ENCODE measurements around the gene ARHGDIA.

Gene ARHGDIA

GRCh38 chr17:81865358-81865732 is 5.8 kb downstream of the ARHGDIA start:
- Histone ChIP-seq H3K4me3 (ENCODE audit: insufficient read depth in 1 of 2, low read depth in 1 of 2, low read length in 2 of 2) (no peak overlapping the region), H3K36me3 (ENCODE audit: control insufficient read depth in 1 of 2, insufficient read depth in 2 of 2, low read depth in 1 of 2, low read length in 2 of 2) (peaks cover 41 to 64% of the 10 kb centered on the region in 2 experiments), H3K27me3 (ENCODE audit: control insufficient read depth in 1 of 2, insufficient read depth in 1 of 2, low read length in 2 of 2) (no peaks in the 10 kb centered on the region), H2BK5ac (ENCODE audit: low read depth, low read length, poor library complexity, severe bottlenecking) (no peak overlapping the region), H3K4ac (ENCODE audit: low read depth in 1 of 2, low read length in 2 of 2) (no peak overlapping the region), H3K4me2 (ENCODE audit: low read length, poor library complexity, severe bottlenecking) (no peak overlapping the region), H3K9ac (ENCODE audit: low read length) (no peak overlapping the region), H2BK15ac (ENCODE audit: low read depth, poor library complexity, severe bottlenecking) (no peak overlapping the region), H2AK5ac (ENCODE audit: low read length, severe bottlenecking) (no peak overlapping the region), H2BK12ac (ENCODE audit: low read length in 2 of 2) (no peak overlapping the region), H3K18ac (ENCODE audit: low read depth in 1 of 2, low read length in 2 of 2) (no peak overlapping the region), H3K4me1 (ENCODE audit: control insufficient read depth, insufficient read depth, low read depth, low read length) (peaks cover 63% of the 10 kb centered on the region), H3K79me1 (replicated peaks; ENCODE audit: low read length, poor library complexity, severe bottlenecking) (peaks cover 10% of the 10 kb centered on the region), H3K9me3 (ENCODE audit: control insufficient read depth, low read length) (no peaks in the 10 kb centered on the region), H3K14ac (ENCODE audit: low read length in 2 of 2) (no peak overlapping the region), H3K23ac (ENCODE audit: low read length in 2 of 2) (no peak overlapping the region), H3K27ac (ENCODE audit: low read length, poor library complexity, severe bottlenecking) (no peak overlapping the region), H4K8ac (ENCODE audit: low read length) (peak overlapping the region; percentile 62), H2BK120ac (ENCODE audit: low read depth, low read length) (no peak overlapping the region), H4K91ac (ENCODE audit: low read length) (no peak overlapping the region), H2AFZ (ENCODE audit: low read depth, low read length) (no peak overlapping the region)
- DNase-seq, result no peak
- WGBS, result over 99% methylated on average over 8 of the region's 8 CpGs

GRCh38 chr17:81863833-81864768 is 7.0 kb downstream of the ARHGDIA start:
- Histone ChIP-seq H3K79me1 (replicated peaks; ENCODE audit: low read length, poor library complexity, severe bottlenecking) (peaks cover 10% of the 10 kb centered on the region), H3K4me2 (ENCODE audit: low read length, poor library complexity, severe bottlenecking) (no peak overlapping the region), H3K4ac (ENCODE audit: low read depth in 1 of 2, low read length in 2 of 2) (no peak overlapping the region), H3K14ac (ENCODE audit: low read length in 2 of 2) (no peak overlapping the region), H3K27me3 (ENCODE audit: control insufficient read depth in 1 of 2, insufficient read depth in 1 of 2, low read length in 2 of 2) (no peaks in the 10 kb centered on the region), H3K23ac (ENCODE audit: low read length in 2 of 2) (peak overlapping the region in 1 of 2 experiments; percentile 47), H2BK15ac (ENCODE audit: low read depth, poor library complexity, severe bottlenecking) (peak overlapping the region; percentile 52), H2BK5ac (ENCODE audit: low read depth, low read length, poor library complexity, severe bottlenecking) (no peak overlapping the region), H3K4me1 (ENCODE audit: control insufficient read depth, insufficient read depth, low read depth, low read length) (peaks cover 56% of the 10 kb centered on the region), H4K91ac (ENCODE audit: low read length) (no peak overlapping the region), H2AFZ (ENCODE audit: low read depth, low read length) (no peak overlapping the region), H3K27ac (ENCODE audit: low read length, poor library complexity, severe bottlenecking) (no peak overlapping the region), H3K36me3 (ENCODE audit: control insufficient read depth in 1 of 2, insufficient read depth in 2 of 2, low read depth in 1 of 2, low read length in 2 of 2) (peaks cover 36 to 56% of the 10 kb centered on the region in 2 experiments), H2BK12ac (ENCODE audit: low read length in 2 of 2) (no peak overlapping the region), H2AK5ac (ENCODE audit: low read length, severe bottlenecking) (no peak overlapping the region), H3K4me3 (ENCODE audit: insufficient read depth in 1 of 2, low read depth in 1 of 2, low read length in 2 of 2) (no peak overlapping the region), H3K18ac (ENCODE audit: low read depth in 1 of 2, low read length in 2 of 2) (no peak overlapping the region), H3K9me3 (ENCODE audit: control insufficient read depth, low read length) (no peaks in the 10 kb centered on the region), H3K9ac (ENCODE audit: low read length) (peak overlapping the region; percentile 32), H4K8ac (ENCODE audit: low read length) (no peak overlapping the region), H2BK120ac (ENCODE audit: low read depth, low read length) (no peak overlapping the region)
- 96% methylated on average over 9 of the region's 9 CpGs for WGBS
- no peak for DNase-seq

- H3K9ac ChIP-seq (ENCODE audit: low read length), result peak overlapping the region; percentile 32
Measured at GRCh38 chr17:81863123-81863675, 7.9 kb downstream of the ARHGDIA start.

More at GRCh38 chr17:81863123-81863675, 7.9 kb downstream of the ARHGDIA start:
- no peak overlapping the region for H3K4me2 ChIP-seq (ENCODE audit: low read length, poor library complexity, severe bottlenecking)
- H3K4ac ChIP-seq (ENCODE audit: low read depth in 1 of 2, low read length in 2 of 2), result no peak overlapping the region
- H3K4me3 ChIP-seq (ENCODE audit: insufficient read depth in 1 of 2, low read depth in 1 of 2, low read length in 2 of 2), result no peak overlapping the region
- H3K14ac ChIP-seq (ENCODE audit: low read length in 2 of 2), result no peak overlapping the region
- no peak overlapping the region for H2BK12ac ChIP-seq (ENCODE audit: low read length in 2 of 2)
- no peak overlapping the region for H3K23ac ChIP-seq (ENCODE audit: low read length in 2 of 2)
- DNase-seq, result peak; percentile 20
- no peak overlapping the region for H3K18ac ChIP-seq (ENCODE audit: low read depth in 1 of 2, low read length in 2 of 2)
- WGBS, result 95% methylated on average over 5 of the region's 6 CpGs
- no peak overlapping the region for H4K8ac ChIP-seq (ENCODE audit: low read length)
- no peaks in the 10 kb centered on the region for H3K27me3 ChIP-seq (ENCODE audit: control insufficient read depth in 1 of 2, insufficient read depth in 1 of 2, low read length in 2 of 2)
- peaks cover 10% of the 10 kb centered on the region for H3K79me1 ChIP-seq (replicated peaks; ENCODE audit: low read length, poor library complexity, severe bottlenecking)
- peaks cover 57% of the 10 kb centered on the region for H3K4me1 ChIP-seq (ENCODE audit: control insufficient read depth, insufficient read depth, low read depth, low read length)
- no peaks in the 10 kb centered on the region for H3K9me3 ChIP-seq (ENCODE audit: control insufficient read depth, low read length)
- no peak overlapping the region for H4K91ac ChIP-seq (ENCODE audit: low read length)
- no peak overlapping the region for H2AFZ ChIP-seq (ENCODE audit: low read depth, low read length)
- H2BK120ac ChIP-seq (ENCODE audit: low read depth, low read length), result no peak overlapping the region
- no peak overlapping the region for H2AK5ac ChIP-seq (ENCODE audit: low read length, severe bottlenecking)
- no peak overlapping the region for H2BK5ac ChIP-seq (ENCODE audit: low read depth, low read length, poor library complexity, severe bottlenecking)
- H3K36me3 ChIP-seq (ENCODE audit: control insufficient read depth in 1 of 2, insufficient read depth in 2 of 2, low read depth in 1 of 2, low read length in 2 of 2), result peaks cover 35 to 56% of the 10 kb centered on the region in 2 experiments
- no peak overlapping the region for H2BK15ac ChIP-seq (ENCODE audit: low read depth, poor library complexity, severe bottlenecking)
- no peak overlapping the region for H3K27ac ChIP-seq (ENCODE audit: low read length, poor library complexity, severe bottlenecking)

Measured in mesenchymal stem cell (in vitro differentiated cells and primary cell).